ENCODE results near the gene HOXA9.

Gene HOXA9

GRCh38 chr7:27161214-27161720, 4.1 kb downstream of the HOXA9 start:
- TF ChIP-seq, protein P1, sequence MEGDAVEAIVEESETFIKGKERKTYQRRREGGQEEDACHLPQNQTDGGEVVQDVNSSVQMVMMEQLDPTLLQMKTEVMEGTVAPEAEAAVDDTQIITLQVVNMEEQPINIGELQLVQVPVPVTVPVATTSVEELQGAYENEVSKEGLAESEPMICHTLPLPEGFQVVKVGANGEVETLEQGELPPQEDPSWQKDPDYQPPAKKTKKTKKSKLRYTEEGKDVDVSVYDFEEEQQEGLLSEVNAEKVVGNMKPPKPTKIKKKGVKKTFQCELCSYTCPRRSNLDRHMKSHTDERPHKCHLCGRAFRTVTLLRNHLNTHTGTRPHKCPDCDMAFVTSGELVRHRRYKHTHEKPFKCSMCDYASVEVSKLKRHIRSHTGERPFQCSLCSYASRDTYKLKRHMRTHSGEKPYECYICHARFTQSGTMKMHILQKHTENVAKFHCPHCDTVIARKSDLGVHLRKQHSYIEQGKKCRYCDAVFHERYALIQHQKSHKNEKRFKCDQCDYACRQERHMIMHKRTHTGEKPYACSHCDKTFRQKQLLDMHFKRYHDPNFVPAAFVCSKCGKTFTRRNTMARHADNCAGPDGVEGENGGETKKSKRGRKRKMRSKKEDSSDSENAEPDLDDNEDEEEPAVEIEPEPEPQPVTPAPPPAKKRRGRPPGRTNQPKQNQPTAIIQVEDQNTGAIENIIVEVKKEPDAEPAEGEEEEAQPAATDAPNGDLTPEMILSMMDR (IDR thresholded peaks at IDR 0.05; ENCODE audit: insufficient read depth, low read length): no peak
- TF ChIP-seq SPI1 (IDR thresholded peaks at IDR 0.05; ENCODE audit: borderline replicate concordance, low read depth): peak; percentile 65; the same call in 1 of the 2 replicates
- Histone ChIP-seq H3K27ac (replicated peaks) (peak overlapping the region; percentile 53), H3K27me3 (ENCODE audit: insufficient read depth, poor library complexity, severe bottlenecking) (peaks cover 57% of the 10 kb centered on the region), H3K4me3 (replicated peaks; ENCODE audit: insufficient read depth, low read length) (peak overlapping the region; percentile 74)
- DNase-seq (ENCODE audit: low read depth in 1 of 2, low spot score in 1 of 2): peak in 1 of 2 experiments; percentile 82

DNA sequence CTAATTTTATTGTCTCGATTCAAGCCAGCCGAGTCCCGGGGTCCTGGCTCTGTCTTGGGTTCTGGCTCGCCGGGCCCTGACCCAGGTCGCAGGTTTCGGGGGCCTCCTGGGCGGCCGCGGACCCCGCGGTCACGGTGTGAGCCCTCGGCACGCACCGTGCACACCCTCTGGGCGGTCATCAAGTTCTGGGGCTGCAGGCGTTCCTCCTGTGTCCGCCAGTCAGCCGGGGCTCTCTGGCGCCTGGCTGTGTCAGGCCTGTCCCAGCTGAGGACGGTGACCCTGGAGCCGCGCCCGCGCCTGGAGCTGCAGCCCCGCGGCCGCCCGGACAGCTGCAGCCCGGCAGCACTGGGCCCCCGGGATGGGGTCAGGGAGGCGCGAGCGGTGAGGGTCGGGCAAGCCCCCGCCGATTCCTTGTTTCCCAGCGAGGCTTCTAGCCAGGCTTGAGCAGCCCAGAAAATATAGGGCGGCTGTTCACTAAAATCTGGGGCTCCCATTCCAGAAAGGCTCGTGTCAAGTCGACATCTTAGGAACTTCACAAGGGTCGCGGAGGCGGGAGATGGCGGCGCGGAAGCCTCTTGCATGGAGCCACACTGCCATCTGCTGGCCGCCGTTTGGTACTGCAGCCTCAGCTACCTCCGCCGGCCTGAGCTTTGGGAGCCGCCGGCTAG, 4.7 kb downstream of the HOXA9 start:
- peak; percentile 81 to 87 for DNase-seq (ENCODE audit: low read depth in 1 of 2, low spot score in 1 of 2)
- peaks cover 53% of the 10 kb centered on the region for H3K27me3 ChIP-seq (ENCODE audit: insufficient read depth, poor library complexity, severe bottlenecking)
- peak overlapping the region; percentile 53 for H3K27ac ChIP-seq (replicated peaks)
- H3K4me3 ChIP-seq (replicated peaks; ENCODE audit: insufficient read depth, low read length): peak overlapping the region; percentile 74
- TF ChIP-seq, protein P1 (IDR thresholded peaks at IDR 0.05; ENCODE audit: insufficient read depth, low read length): peak; percentile 80
- TF ChIP-seq SPI1 (IDR thresholded peaks at IDR 0.05; ENCODE audit: borderline replicate concordance, low read depth): no peak
- no peak for TF ChIP-seq GABPA (IDR thresholded peaks at IDR 0.05; ENCODE audit: low read depth)

- H3K27me3 ChIP-seq (ENCODE audit: insufficient read depth, poor library complexity, severe bottlenecking): peaks cover 53% of the 10 kb centered on the region
- TF ChIP-seq GABPA (IDR thresholded peaks at IDR 0.05; ENCODE audit: low read depth): no peak
- no peak for TF ChIP-seq POLR2AphosphoS5 (IDR thresholded peaks at IDR 0.05; ENCODE audit: low read depth)
- TF ChIP-seq, protein P1 (IDR thresholded peaks at IDR 0.05; ENCODE audit: insufficient read depth, low read length): no peak
- TF ChIP-seq, protein P2, sequence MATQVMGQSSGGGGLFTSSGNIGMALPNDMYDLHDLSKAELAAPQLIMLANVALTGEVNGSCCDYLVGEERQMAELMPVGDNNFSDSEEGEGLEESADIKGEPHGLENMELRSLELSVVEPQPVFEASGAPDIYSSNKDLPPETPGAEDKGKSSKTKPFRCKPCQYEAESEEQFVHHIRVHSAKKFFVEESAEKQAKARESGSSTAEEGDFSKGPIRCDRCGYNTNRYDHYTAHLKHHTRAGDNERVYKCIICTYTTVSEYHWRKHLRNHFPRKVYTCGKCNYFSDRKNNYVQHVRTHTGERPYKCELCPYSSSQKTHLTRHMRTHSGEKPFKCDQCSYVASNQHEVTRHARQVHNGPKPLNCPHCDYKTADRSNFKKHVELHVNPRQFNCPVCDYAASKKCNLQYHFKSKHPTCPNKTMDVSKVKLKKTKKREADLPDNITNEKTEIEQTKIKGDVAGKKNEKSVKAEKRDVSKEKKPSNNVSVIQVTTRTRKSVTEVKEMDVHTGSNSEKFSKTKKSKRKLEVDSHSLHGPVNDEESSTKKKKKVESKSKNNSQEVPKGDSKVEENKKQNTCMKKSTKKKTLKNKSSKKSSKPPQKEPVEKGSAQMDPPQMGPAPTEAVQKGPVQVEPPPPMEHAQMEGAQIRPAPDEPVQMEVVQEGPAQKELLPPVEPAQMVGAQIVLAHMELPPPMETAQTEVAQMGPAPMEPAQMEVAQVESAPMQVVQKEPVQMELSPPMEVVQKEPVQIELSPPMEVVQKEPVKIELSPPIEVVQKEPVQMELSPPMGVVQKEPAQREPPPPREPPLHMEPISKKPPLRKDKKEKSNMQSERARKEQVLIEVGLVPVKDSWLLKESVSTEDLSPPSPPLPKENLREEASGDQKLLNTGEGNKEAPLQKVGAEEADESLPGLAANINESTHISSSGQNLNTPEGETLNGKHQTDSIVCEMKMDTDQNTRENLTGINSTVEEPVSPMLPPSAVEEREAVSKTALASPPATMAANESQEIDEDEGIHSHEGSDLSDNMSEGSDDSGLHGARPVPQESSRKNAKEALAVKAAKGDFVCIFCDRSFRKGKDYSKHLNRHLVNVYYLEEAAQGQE (IDR thresholded peaks at IDR 0.05; ENCODE audit: insufficient replicate concordance, low read depth): no peak
- no peak for TF ChIP-seq SPI1 (IDR thresholded peaks at IDR 0.05; ENCODE audit: borderline replicate concordance, low read depth)
- no peak for DNase-seq (ENCODE audit: low read depth in 1 of 2, low spot score in 1 of 2)
- no peak overlapping the region for H3K27ac ChIP-seq (replicated peaks)
- peak overlapping the region; percentile 74 for H3K4me3 ChIP-seq (replicated peaks; ENCODE audit: insufficient read depth, low read length)
Observed at GRCh38 chr7:27160145-27160545, 5.2 kb downstream of the HOXA9 start.

DNA sequence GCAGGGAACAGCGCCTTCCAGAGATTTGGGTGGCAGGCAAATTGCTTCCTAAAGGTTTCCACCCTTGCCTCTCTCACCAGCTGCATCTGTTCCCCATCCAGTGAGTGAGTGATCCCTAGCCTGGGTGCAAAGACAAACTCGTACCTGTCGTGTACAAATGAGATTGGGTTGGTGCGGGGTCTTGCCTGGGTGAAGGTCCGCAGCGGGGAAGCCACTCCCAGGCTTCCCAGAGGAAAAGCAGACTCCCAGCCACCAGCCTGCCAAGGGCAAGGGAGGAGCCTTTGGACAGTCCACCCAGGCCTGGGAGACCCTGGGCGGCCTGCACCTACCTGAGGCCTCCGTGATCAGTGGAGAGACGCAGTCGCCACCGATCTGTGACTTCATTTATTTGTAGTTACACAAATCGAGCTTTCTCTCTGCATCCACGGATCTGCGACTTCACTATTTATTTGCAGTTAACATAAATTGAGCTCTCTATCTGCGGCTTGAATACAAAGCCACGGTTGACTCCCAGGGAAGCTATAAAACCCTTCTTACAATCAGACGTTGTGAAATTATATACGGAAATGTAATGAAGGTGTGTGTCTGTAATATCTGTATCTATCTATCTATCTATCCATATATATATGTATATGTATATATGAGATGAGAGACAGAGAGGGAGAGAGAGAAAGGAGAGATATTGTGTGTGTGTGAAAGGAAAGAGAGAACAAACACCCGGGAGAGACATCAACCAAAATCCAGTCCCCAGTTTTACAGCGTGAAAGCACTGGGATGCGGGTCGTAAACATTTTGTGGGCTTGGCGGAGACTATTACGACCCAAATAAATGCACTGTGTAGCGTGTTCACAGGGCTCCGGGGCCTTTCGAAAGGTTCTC, 5.8 kb downstream of the HOXA9 start:
- Histone ChIP-seq H3K4me3 (replicated peaks; ENCODE audit: insufficient read depth, low read length) (no peak overlapping the region), H3K27ac (replicated peaks) (no peak overlapping the region), H3K27me3 (ENCODE audit: insufficient read depth, poor library complexity, severe bottlenecking) (peaks cover 53% of the 10 kb centered on the region)
- DNase-seq (ENCODE audit: low read depth in 1 of 2, low spot score in 1 of 2): no peak
- TF ChIP-seq, protein P1 (IDR thresholded peaks at IDR 0.05; ENCODE audit: insufficient read depth, low read length): no peak
- TF ChIP-seq, protein P2 (IDR thresholded peaks at IDR 0.05; ENCODE audit: insufficient replicate concordance, low read depth): no peak
- TF ChIP-seq SPI1 (IDR thresholded peaks at IDR 0.05; ENCODE audit: borderline replicate concordance, low read depth) (no peak), POLR2AphosphoS5 (IDR thresholded peaks at IDR 0.05; ENCODE audit: low read depth) (no peak), GABPA (IDR thresholded peaks at IDR 0.05; ENCODE audit: low read depth) (no peak)
